ENCODE results near the gene GLB1L. TPM values are rescaled to one million over a fixed set of nuclear protein-coding genes. Genes with fewer than 3 reads are reported as not detected.

GLB1L gene
- total RNA-seq, 1 experiment from 2014 or later: 6.1 TPM

- no peak for TF ChIP-seq JUN (CRISPR knock-in tag; IDR thresholded peaks at IDR 0.05)
- TF ChIP-seq TP53 (CRISPR knock-in tag; IDR thresholded peaks at IDR 0.05): no peak
- TF ChIP-seq ATF1 (CRISPR knock-in tag; IDR thresholded peaks at IDR 0.05): no peak
- no peak for TF ChIP-seq ZNF423 (CRISPR knock-in tag; IDR thresholded peaks at IDR 0.05)
- TF ChIP-seq NR3C1 (CRISPR knock-in tag; conservative IDR thresholded peaks at IDR 0.05; ENCODE audit: low read depth): no peak
- 0 out of 2 replicates have a peak, but pooled peaks have one; percentile 51 for TF ChIP-seq GABPB1 (CRISPR knock-in tag; IDR thresholded peaks at IDR 0.05)
- no peak for TF ChIP-seq NFATC4 (CRISPR knock-in tag; IDR thresholded peaks at IDR 0.05)
These were observed 38.7 kb downstream of the GLB1L start, which contains the start of gene ZFAND2B (continued) for GRCh38 chr2:219206328-219207133.

GRCh38 chr2:219205981-219206327 lies 39.3 kb downstream of the GLB1L start:
- Mint-ChIP-seq H3K27ac (peak overlapping the region; percentile 91), H3K4me3 (peak overlapping the region; percentile 74), H3K4me1 (peaks cover 6% of the 10 kb centered on the region), H3K36me3 (peaks cover 25% of the 10 kb centered on the region), H3K27me3 (ENCODE audit: low read depth) (peaks cover 15% of the 10 kb centered on the region), H3K9me3 (peaks cover 8% of the 10 kb centered on the region)
- CTCF ChIA-PET: interaction anchor here (0.9 to 2.0 kb wide), 12 partner anchors 8 to 324 kb away, joined by 3 to 11 read pairs (median 6); partner anchors contain the start of genes CNPPD1, GLB1L and STK16
- ATAC-seq: no peak
- DNase-seq (ENCODE audit: low spot score): no peak
- POLR2A ChIA-PET: interaction anchor here (0.7 to 2.0 kb wide), 8 partner anchors 11 to 47 kb away, joined by 3 to 16 read pairs (median 6); partner anchors contain the start of genes ABCB6, ANKZF1, ATG9A and CNPPD1
- no peak for TF ChIP-seq ZBTB43 (CRISPR knock-in tag; IDR thresholded peaks at IDR 0.05)
- no peak for TF ChIP-seq NFE2L1 (CRISPR knock-in tag; IDR thresholded peaks at IDR 0.05)
- no peak for TF ChIP-seq IRF2 (CRISPR knock-in tag; IDR thresholded peaks at IDR 0.05; ENCODE audit: borderline replicate concordance, low read depth)
- TF ChIP-seq E2F5 (CRISPR knock-in tag; IDR thresholded peaks at IDR 0.05): no peak

- ChIA-PET CTCF (interaction anchor here (0.7 to 1.1 kb wide), 2 partner anchors 273 to 325 kb away, joined by 3 read pairs; no protein-coding TSS in a partner anchor), POLR2A (interaction anchor here (0.7 kb wide), 1 partner anchor 495 kb away, joined by 3 read pairs; no protein-coding TSS in a partner anchor)
- TF ChIP-seq TP53 (CRISPR knock-in tag; IDR thresholded peaks at IDR 0.05): no peak
- TF ChIP-seq ATF2 (CRISPR knock-in tag; IDR thresholded peaks at IDR 0.05; ENCODE audit: borderline replicate concordance, low read depth): no peak
- no peak for TF ChIP-seq TEAD1 (CRISPR knock-in tag; IDR thresholded peaks at IDR 0.05)
- no peak for TF ChIP-seq SMAD4 (CRISPR knock-in tag; IDR thresholded peaks at IDR 0.05)
- TF ChIP-seq FOXJ3 (CRISPR knock-in tag; IDR thresholded peaks at IDR 0.05; ENCODE audit: borderline replicate concordance): no peak
- TF ChIP-seq ARID4B (CRISPR knock-in tag; IDR thresholded peaks at IDR 0.05; ENCODE audit: borderline replicate concordance): no peak
- no peak for TF ChIP-seq FOXP4 (CRISPR knock-in tag; IDR thresholded peaks at IDR 0.05)
These were observed 40.1 kb downstream of the GLB1L start for GRCh38 chr2:219205165-219205538.

More at GRCh38 chr2:219205165-219205538, 40.1 kb downstream of the GLB1L start:
- H3K36me3 Mint-ChIP-seq: peaks cover 17% of the 10 kb centered on the region
- DNase-seq (ENCODE audit: low spot score) (no peak), ATAC-seq (no peak)
- peak overlapping the region; percentile 74 for H3K4me3 Mint-ChIP-seq
- H3K27me3 Mint-ChIP-seq (ENCODE audit: low read depth): peaks cover 15% of the 10 kb centered on the region
- H3K4me1 Mint-ChIP-seq: peaks cover 6% of the 10 kb centered on the region
- H3K27ac Mint-ChIP-seq: no peak overlapping the region
- H3K9me3 Mint-ChIP-seq: peaks cover 14% of the 10 kb centered on the region

All from WTC11 (cell line).